ENCODE data around the gene TRMT61A. TPM values are rescaled to one million over a fixed set of nuclear protein-coding genes. Genes with fewer than 3 reads are reported as not detected.

The TRMT61A gene
- total and polyA plus RNA-seq, 9 of the 15 experiments (the other 6 are each of a cell fraction or from before 2014, with no cell fraction given): 0.10 to 24.8 (median 5.1) TPM

GRCh38 chr14:103519043-103519836, 9.8 kb upstream of the TRMT61A start (continued):
- no peak for TF ChIP-seq BCLAF1 (IDR thresholded peaks at IDR 0.05; ENCODE audit: borderline replicate concordance in 1 of 2, control insufficient read depth in 1 of 2, low read depth in 2 of 2, low read length in 1 of 2)
- no peak for TF ChIP-seq RB1 (IDR thresholded peaks at IDR 0.05; ENCODE audit: low read depth)
- TF ChIP-seq CTCF (IDR thresholded peaks at IDR 0.05 in 2 of 3, conservative IDR thresholded peaks at IDR 0.05 in 1 of 3; ENCODE audit: insufficient read depth in 2 of 3, low read depth in 1 of 3, low read length in 3 of 3): no peak
- no peak for TF ChIP-seq SREBF1 (IDR thresholded peaks at IDR 0.05; ENCODE audit: borderline replicate concordance, low read depth, low read length)
- TF ChIP-seq CXXC5 (CRISPR knock-in tag; IDR thresholded peaks at IDR 0.05): no peak
- no peak for TF ChIP-seq CSDE1 (IDR thresholded peaks at IDR 0.05)
- TF ChIP-seq RREB1 (CRISPR knock-in tag; IDR thresholded peaks at IDR 0.05): no peak
- no peak for TF ChIP-seq KAT8 (IDR thresholded peaks at IDR 0.05; ENCODE audit: low read depth)
- TF ChIP-seq TCF7L2 (IDR thresholded peaks at IDR 0.05; ENCODE audit: low read depth, low read length): no peak
- no peak for TF ChIP-seq ZNF134 (CRISPR knock-in tag; conservative IDR thresholded peaks at IDR 0.05)
- TF ChIP-seq CREB1 (IDR thresholded peaks at IDR 0.05): no peak
- 0 out of 2 replicates have a peak, but pooled peaks have one; percentile 18 for TF ChIP-seq CREB1 (CRISPR knock-in tag; IDR thresholded peaks at IDR 0.05)
- 0 out of 2 replicates have a peak, but pooled peaks have one; percentile 24 for TF ChIP-seq SMARCA4 (IDR thresholded peaks at IDR 0.05)
- no peak for TF ChIP-seq HDAC6 (IDR thresholded peaks at IDR 0.05; ENCODE audit: low read depth, low read length)
- TF ChIP-seq RFX5 (IDR thresholded peaks at IDR 0.05; ENCODE audit: low read depth, low read length): no peak

All from K562 (cell line).